Measurements from ENCODE around the gene HMGXB3. TPM values are rescaled to one million over a fixed set of nuclear protein-coding genes. Genes with fewer than 3 reads are reported as not detected.

The HMGXB3 gene
- total and polyA plus RNA-seq, 2 donors (not counting 1 experiment from before 2014, with no cell fraction given) = 29.9 to 31.5 TPM

- H3K4me1 ChIP-seq (ENCODE audit: control insufficient read depth, extremely low read depth, insufficient read depth, low read length) = no peaks in the 10 kb centered on the region
- no peaks in the 10 kb centered on the region for H3K27me3 ChIP-seq (ENCODE audit: control insufficient read depth, insufficient read depth, low read length)
- H4K20me1 ChIP-seq (ENCODE audit: control insufficient read depth, extremely low read depth, insufficient read depth, low read length) = no peaks in the 10 kb centered on the region
- no peak overlapping the region for H3K27ac ChIP-seq (ENCODE audit: insufficient read depth, low read length)
- no peaks in the 10 kb centered on the region for H3K79me2 ChIP-seq (ENCODE audit: control insufficient read depth, insufficient read depth, low read length)
- H3K4me3 ChIP-seq (replicated peaks in 1 of 4; ENCODE audit: control extremely low read depth in 1 of 4, insufficient read depth in 1 of 4, low read depth in 3 of 4, low read length in 4 of 4) = no peak overlapping the region
- no peaks in the 10 kb centered on the region for H3K9me3 ChIP-seq (ENCODE audit: control insufficient read depth, insufficient read depth, low read depth, low read length)
- DNase-seq (ENCODE audit: low read depth in 2 of 2) = no peak
- H2AFZ ChIP-seq (ENCODE audit: low read length) = no peak overlapping the region
- H3K9ac ChIP-seq (ENCODE audit: insufficient read depth, low read length) = no peak overlapping the region
- no peak for TF ChIP-seq CTCF (conservative IDR thresholded peaks at IDR 0.05 in 1 of 2, IDR thresholded peaks at IDR 0.05 in 1 of 2; ENCODE audit: low read depth in 1 of 2, low read length in 2 of 2)
- no peak for TF ChIP-seq EZH2 (IDR thresholded peaks at IDR 0.05; ENCODE audit: low read length, missing control alignments)
- H3K4me2 ChIP-seq (ENCODE audit: extremely low read depth, insufficient read depth, low read length) = no peak overlapping the region
- peaks cover 1% of the 10 kb centered on the region for H3K36me3 ChIP-seq (ENCODE audit: control insufficient read depth, insufficient read depth, low read length)
Measured at GRCh38 chr5:149982505-149982904, 18.0 kb upstream of the HMGXB3 start.

GRCh38 chr5:149988126-149988525 is 12.4 kb upstream of the HMGXB3 start:
- H3K9me3 ChIP-seq (ENCODE audit: control insufficient read depth, insufficient read depth, low read depth, low read length) = no peaks in the 10 kb centered on the region
- no peak overlapping the region for H3K9ac ChIP-seq (ENCODE audit: insufficient read depth, low read length)
- TF ChIP-seq EZH2 (IDR thresholded peaks at IDR 0.05; ENCODE audit: low read length, missing control alignments) = no peak
- TF ChIP-seq CTCF (conservative IDR thresholded peaks at IDR 0.05 in 1 of 2, IDR thresholded peaks at IDR 0.05 in 1 of 2; ENCODE audit: low read depth in 1 of 2, low read length in 2 of 2) = no peak
- no peaks in the 10 kb centered on the region for H3K36me3 ChIP-seq (ENCODE audit: control insufficient read depth, insufficient read depth, low read length)
- H4K20me1 ChIP-seq (ENCODE audit: control insufficient read depth, extremely low read depth, insufficient read depth, low read length) = no peaks in the 10 kb centered on the region
- H3K27me3 ChIP-seq (ENCODE audit: control insufficient read depth, insufficient read depth, low read length) = no peaks in the 10 kb centered on the region
- no peaks in the 10 kb centered on the region for H3K4me1 ChIP-seq (ENCODE audit: control insufficient read depth, extremely low read depth, insufficient read depth, low read length)
- no peak overlapping the region for H3K4me3 ChIP-seq (replicated peaks in 1 of 4; ENCODE audit: control extremely low read depth in 1 of 4, insufficient read depth in 1 of 4, low read depth in 3 of 4, low read length in 4 of 4)
- H3K27ac ChIP-seq (ENCODE audit: insufficient read depth, low read length) = no peak overlapping the region
- H2AFZ ChIP-seq (ENCODE audit: low read length) = no peak overlapping the region
- no peak overlapping the region for H3K4me2 ChIP-seq (ENCODE audit: extremely low read depth, insufficient read depth, low read length)
- H3K79me2 ChIP-seq (ENCODE audit: control insufficient read depth, insufficient read depth, low read length) = no peaks in the 10 kb centered on the region
- no peak for DNase-seq (ENCODE audit: low read depth in 2 of 2)

- Histone ChIP-seq H2AFZ (ENCODE audit: low read length) (no peak overlapping the region), H3K4me1 (ENCODE audit: control insufficient read depth, extremely low read depth, insufficient read depth, low read length) (no peaks in the 10 kb centered on the region), H3K9me3 (ENCODE audit: control insufficient read depth, insufficient read depth, low read depth, low read length) (no peaks in the 10 kb centered on the region), H3K4me3 (replicated peaks in 1 of 4; ENCODE audit: control extremely low read depth in 1 of 4, insufficient read depth in 1 of 4, low read depth in 3 of 4, low read length in 4 of 4) (no peak overlapping the region), H3K27me3 (ENCODE audit: control insufficient read depth, insufficient read depth, low read length) (no peaks in the 10 kb centered on the region), H3K36me3 (ENCODE audit: control insufficient read depth, insufficient read depth, low read length) (no peaks in the 10 kb centered on the region), H3K9ac (ENCODE audit: insufficient read depth, low read length) (no peak overlapping the region), H3K79me2 (ENCODE audit: control insufficient read depth, insufficient read depth, low read length) (no peaks in the 10 kb centered on the region), H3K27ac (ENCODE audit: insufficient read depth, low read length) (no peak overlapping the region), H3K4me2 (ENCODE audit: extremely low read depth, insufficient read depth, low read length) (no peak overlapping the region), H4K20me1 (ENCODE audit: control insufficient read depth, extremely low read depth, insufficient read depth, low read length) (no peaks in the 10 kb centered on the region)
- peak; percentile 61 to 77 for DNase-seq (ENCODE audit: low read depth in 2 of 2)
- TF ChIP-seq CTCF (conservative IDR thresholded peaks at IDR 0.05 in 1 of 2, IDR thresholded peaks at IDR 0.05 in 1 of 2; ENCODE audit: low read depth in 1 of 2, low read length in 2 of 2) = peak; percentile 84 to 92
- TF ChIP-seq EZH2 (IDR thresholded peaks at IDR 0.05; ENCODE audit: low read length, missing control alignments) = no peak
Measured at GRCh38 chr5:149990518-149991376, 9.8 kb upstream of the HMGXB3 start.
